Transverse colon (tissue), 4 donors: ENCODE results near the gene EPB41L1. TPM values are rescaled to one million over a fixed set of nuclear protein-coding genes. Genes with fewer than 3 reads are reported as not detected.
A peak's percentile ranks its signal among the peaks of the same experiment; 100 is the strongest.

Experiments used
- DNase-seq: peaks from one replicate; pipeline ENCODE4 v3.0.0-alpha.2; 2019
- H3K27ac ChIP-seq, 4 donors: fragments of 200-600 bp; sonication (generic); 2 replicates each; pipeline ENCODE4 v1.5.1; 2016 to 2018; ENCODE audit warnings: inconsistent platforms in 4 of 4
- H3K27me3 ChIP-seq: fragments of 200-600 bp; sonication (generic); 2 replicates; pipeline ENCODE4 v1.5.1; 2017; ENCODE audit warnings: inconsistent platforms
- H3K36me3 ChIP-seq, 4 donors: fragments of 200-600 bp; sonication (generic); 2 replicates each; pipeline ENCODE4 v1.5.1; 2017 to 2019; ENCODE audit warnings: inconsistent platforms in 4 of 4
- H3K4me1 ChIP-seq, 4 donors: fragments of 200-600 bp; sonication (generic); 2 replicates each; pipeline ENCODE4 v1.5.1; 2017 to 2020; ENCODE audit warnings: inconsistent platforms in 4 of 4
- H3K4me3 ChIP-seq, 4 donors: fragments of 200-600 bp; sonication (generic); 1 replicate in 1 of 4; 2 replicates in 3 of 4; pipeline versions ENCODE4 v1.5.1 to v1.6.1; 2017 to 2019; ENCODE audit warnings: inconsistent platforms in 4 of 4
- H3K9me3 ChIP-seq, 2 donors: fragments of 200-600 bp; sonication (generic); 2 replicates each; pipeline ENCODE4 v1.5.1; 2017 to 2019; ENCODE audit warnings: inconsistent platforms in 2 of 2
- CTCF ChIP-seq, 5 experiments: fragments of 200-600 bp in 3 of 5; fragments of 450-650 bp in 2 of 5; sonication (generic) in 3 of 5; IDR thresholded peaks; 1 replicate in 2 of 5; 2 replicates in 3 of 5; pipeline ENCODE4 v1.5.1; 2016 to 2017; ENCODE audit warnings: antibody characterized with exemption in 5 of 5, inconsistent platforms in 3 of 5, mild to moderate bottlenecking in 2 of 5, moderate library complexity in 1 of 5
- EP300 ChIP-seq: sonication (generic); formaldehyde crosslinking; IDR thresholded peaks from one replicate; pipeline ENCODE4 v1.6.1; 2017; ENCODE audit warnings: antibody characterized with exemption, low read depth
- POLR2A ChIP-seq: fragments of 450-650 bp; IDR thresholded peaks from one replicate; pipeline ENCODE4 v1.6.1; 2016; ENCODE audit warnings: antibody characterized with exemption, mild to moderate bottlenecking, moderate library complexity
- POLR2AphosphoS5 ChIP-seq, 3 donors: sonication (generic); formaldehyde crosslinking; IDR thresholded peaks; one replicate each; pipeline ENCODE4 v1.6.1; 2016; ENCODE audit warnings: antibody characterized with exemption in 3 of 3
- WGBS, 2 donors: methylation state at CpG; one replicate each; pipeline ENCODE4 v1.1.5; 2018; ENCODE audit warnings: low coverage in 1 of 2; 5-methylcytosine and 5-hydroxymethylcytosine counted together
- in situ Hi-C, 4 donors: fragments of 200-750 bp; cut with MboI; loops; one replicate each; pipeline versions ENCODE4 v1.15.0 to v1.15.1; 2017; ENCODE audit warnings: low sequenced_read_pairs in 3 of 4, low pct_ligation_motif_present in 1 of 4, low pct_unique_long_range_greater_than_20kb in 1 of 4
- intact Hi-C: fragments of 100-400 bp; cut with DNase I; formaldehyde crosslinking; loops from one replicate; pipeline ENCODE4 v1.15.1; 2023; ENCODE audit warnings: low total_unique reads
- total RNA-seq, 4 donors: library from RNA; depleted of rRNA; stranded (reverse); fragments of >200 nt; gene quantifications; one replicate each; pipeline ENCODE4 v1.1.0, GENCODE V29; 2016

Gene EPB41L1
- total RNA-seq, 4 donors from 2014 or later = 36.4 to 167 (median 79.4) TPM

GRCh38 chr20:36196676-36197075 lies 42.1 kb downstream of the EPB41L1 start:
- in situ Hi-C loops (no loop called here), intact Hi-C loops (loop anchor here (5.0 kb wide), 2 partner anchors 39 to 401 kb away; no protein-coding TSS in a partner anchor)
- peaks cover 0 to 14% (median 6%) of the 10 kb centered on the region in 4 donors for H3K36me3 ChIP-seq
- no peaks in the 10 kb centered on the region for H3K9me3 ChIP-seq
- WGBS, 2 donors = 79% methylated on average over 2 of the region's 2 CpGs; no CpG with 5 or more reads in 1 of the 2 donors
- no peaks in the 10 kb centered on the region for H3K4me1 ChIP-seq
- H3K4me3 ChIP-seq = no peak overlapping the region
- no peak for DNase-seq
- no peaks in the 10 kb centered on the region for H3K27me3 ChIP-seq
- no peak overlapping the region for H3K27ac ChIP-seq
- no peak for TF ChIP-seq CTCF (IDR thresholded peaks at IDR 0.05)
- TF ChIP-seq POLR2AphosphoS5 (IDR thresholded peaks at IDR 0.05) = no peak
- TF ChIP-seq EP300 = no peak
- TF ChIP-seq POLR2A = no peak

GRCh38 chr20:36197271-36197670 lies 42.7 kb downstream of the EPB41L1 start:
- Histone ChIP-seq H3K4me3 (no peak overlapping the region), H3K9me3 (no peaks in the 10 kb centered on the region), H3K4me1 (no peaks in the 10 kb centered on the region), H3K27me3 (no peaks in the 10 kb centered on the region), H3K27ac (no peak overlapping the region), H3K36me3 (peaks cover 0 to 14% (median 6%) of the 10 kb centered on the region in 4 donors)
- intact Hi-C loops (loop anchor here (5.0 kb wide), 2 partner anchors 40 to 400 kb away; no protein-coding TSS in a partner anchor), in situ Hi-C loops (no loop called here)
- TF ChIP-seq CTCF (IDR thresholded peaks at IDR 0.05) (no peak), POLR2AphosphoS5 (IDR thresholded peaks at IDR 0.05) (no peak), EP300 (no peak), POLR2A (no peak)
- 86% methylated on average over 2 of the region's 2 CpGs; no CpG with 5 or more reads in 1 of the 2 donors for WGBS, 2 donors
- no peak for DNase-seq

- Histone ChIP-seq H3K27ac (no peak overlapping the region), H3K36me3 (peaks cover 0 to 4% (median 0%) of the 10 kb centered on the region in 4 donors), H3K4me3 (no peak overlapping the region), H3K27me3 (no peaks in the 10 kb centered on the region), H3K9me3 (no peaks in the 10 kb centered on the region), H3K4me1 (no peaks in the 10 kb centered on the region)
- intact Hi-C loops (loop anchor here (5.0 kb wide), 3 partner anchors 42 to 398 kb away; no protein-coding TSS in a partner anchor), in situ Hi-C loops (loop anchor here (10.0 to 25.0 kb wide), 2 partner anchors 238 to 245 kb away; no protein-coding TSS in a partner anchor)
- 59 to 67% methylated on average over 1 to 6 of the region's 6 CpGs for WGBS, 2 donors
- TF ChIP-seq CTCF (IDR thresholded peaks at IDR 0.05) (peak; percentile 83 to 92 (median 86)), POLR2AphosphoS5 (IDR thresholded peaks at IDR 0.05) (no peak), POLR2A (no peak), EP300 (no peak)
- DNase-seq = peak; percentile 84
These were observed 45.1 kb downstream of the EPB41L1 start for GRCh38 chr20:36199345-36200257.

- intact Hi-C loops = loop anchor here (5.0 kb wide), 1 partner anchor 242 kb away; no protein-coding TSS in a partner anchor
- H3K4me3 ChIP-seq = no peak overlapping the region
- TF ChIP-seq POLR2A = no peak
- no peak for TF ChIP-seq POLR2AphosphoS5 (IDR thresholded peaks at IDR 0.05)
- no peak for TF ChIP-seq EP300
- TF ChIP-seq CTCF (IDR thresholded peaks at IDR 0.05) = no peak
- no peak overlapping the region for H3K27ac ChIP-seq
- in situ Hi-C loops = loop anchor here (10.0 to 25.0 kb wide), 2 partner anchors 237 to 244 kb away; no protein-coding TSS in a partner anchor
- 69% methylated on average over 1 of the region's 1 CpG; no CpG with 5 or more reads in 1 of the 2 donors for WGBS, 2 donors
- DNase-seq = no peak
- H3K27me3 ChIP-seq = no peaks in the 10 kb centered on the region
- no peaks in the 10 kb centered on the region for H3K4me1 ChIP-seq
- no peaks in the 10 kb centered on the region for H3K36me3 ChIP-seq
- no peaks in the 10 kb centered on the region for H3K9me3 ChIP-seq
These were observed 45.9 kb downstream of the EPB41L1 start for GRCh38 chr20:36200451-36200850.
